HG02623 (cell line): ENCODE data around the gene PPP6R1.

Source experiments
- ATAC-seq: cut with Tn5 transposase; IDR thresholded peaks from one replicate; pipeline ENCODE4 v1.9.1; 2021; ENCODE audit warnings: moderate library complexity; ENCODE audit not compliant: unreplicated experiment

Gene PPP6R1

DNA sequence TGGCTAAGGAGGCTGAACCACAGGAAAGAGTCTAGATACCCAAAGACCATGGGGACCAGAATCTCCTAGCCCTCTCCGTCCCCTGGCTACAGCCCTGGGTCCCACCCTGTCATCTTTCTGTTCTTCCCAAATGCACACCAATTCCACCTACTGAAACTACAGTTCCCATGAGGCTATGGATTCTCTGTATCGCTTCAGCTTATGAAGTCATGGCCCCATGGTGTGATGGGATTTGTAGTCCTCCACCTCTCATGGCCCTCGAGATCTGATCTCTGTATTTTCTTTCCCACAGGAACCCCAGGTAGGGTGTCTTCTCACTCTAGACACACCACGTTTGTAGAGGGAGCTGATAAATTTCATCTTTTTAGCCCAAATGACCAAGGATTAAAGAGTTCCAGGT lies 61.3 kb downstream of the PPP6R1 start:
- ATAC-seq, result no peak

DNA sequence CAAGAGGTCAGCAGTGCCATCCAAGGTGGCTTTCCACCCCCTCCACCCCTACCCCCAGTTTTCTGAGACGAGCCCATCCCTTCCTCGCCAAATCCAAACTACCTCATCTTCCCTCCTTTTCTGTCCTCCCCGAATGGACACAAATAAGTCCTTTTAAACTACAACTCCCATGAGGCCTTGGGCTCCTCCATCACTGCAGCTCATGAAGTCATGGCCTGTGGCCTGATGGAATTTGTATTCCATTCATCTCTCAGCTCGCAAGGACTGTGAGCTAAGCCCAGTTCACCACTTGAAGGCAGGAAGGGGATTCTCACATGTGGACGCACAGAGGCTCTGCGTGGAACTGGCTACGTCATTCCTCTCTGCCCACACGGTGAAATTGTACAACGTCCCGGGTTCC lies 62.0 kb downstream of the PPP6R1 start:
- no peak for ATAC-seq

DNA sequence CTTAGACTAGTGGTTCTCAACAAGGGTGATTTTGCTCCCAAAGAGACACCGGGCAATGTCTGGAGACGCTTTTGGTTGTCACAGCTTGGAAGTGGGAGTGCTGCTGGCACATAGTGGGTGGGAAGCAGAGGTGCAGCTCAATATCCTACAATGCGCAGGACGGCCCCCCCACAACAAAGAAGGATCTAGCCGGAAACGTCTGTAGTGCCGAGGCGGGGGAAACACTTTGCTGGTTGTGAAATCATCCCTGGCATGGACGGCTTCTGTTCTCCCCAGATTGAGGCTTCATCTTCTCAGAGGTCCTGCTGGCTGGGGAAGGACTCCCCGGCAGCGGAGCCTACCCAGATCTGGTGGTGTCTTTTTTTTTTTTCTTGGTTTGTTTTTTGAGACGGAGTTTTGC lies 65.3 kb downstream of the PPP6R1 start:
- no peak for ATAC-seq

DNA sequence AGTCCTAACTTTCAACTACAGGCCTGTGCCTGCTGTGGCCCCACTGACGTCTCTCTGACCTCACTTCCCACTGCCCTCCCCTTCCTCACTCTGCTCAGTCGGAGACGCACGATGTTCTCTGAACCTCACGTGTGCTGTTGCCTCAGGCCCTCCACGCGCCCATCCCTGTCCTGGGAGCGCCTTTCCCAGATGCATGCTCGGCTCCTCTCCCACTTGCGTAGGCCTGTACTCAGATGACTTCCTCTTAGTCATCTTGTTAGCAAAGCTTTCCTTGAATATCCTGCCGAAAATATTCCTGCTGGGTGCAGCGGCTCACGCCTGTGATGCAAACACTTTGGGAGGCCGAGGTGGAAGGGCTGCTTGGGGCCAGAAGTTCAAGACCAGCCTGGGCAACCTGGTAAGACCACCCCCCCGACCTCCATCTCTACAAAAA lies 69.4 kb downstream of the PPP6R1 start:
- no peak for ATAC-seq

DNA sequence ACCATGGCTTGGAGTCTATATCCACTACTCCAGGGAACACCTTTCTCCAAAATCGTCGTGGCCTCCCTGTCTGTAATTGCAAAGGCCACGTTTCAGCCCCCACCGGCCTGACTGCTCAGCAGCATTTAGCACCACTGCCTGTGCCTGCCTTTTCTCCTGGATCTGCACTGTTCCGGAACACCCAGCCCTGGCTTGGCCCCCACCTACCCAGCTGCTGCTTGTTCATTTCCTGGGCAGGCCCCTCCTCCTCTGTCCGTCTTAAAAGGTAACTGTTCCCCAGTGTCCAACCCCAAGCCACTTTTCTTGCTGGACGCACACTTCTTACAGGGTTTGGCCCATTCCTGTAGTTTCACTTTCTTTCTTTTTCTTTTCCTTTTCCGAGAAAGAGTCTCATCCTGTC lies 70.2 kb downstream of the PPP6R1 start:
- ATAC-seq, result no peak

DNA sequence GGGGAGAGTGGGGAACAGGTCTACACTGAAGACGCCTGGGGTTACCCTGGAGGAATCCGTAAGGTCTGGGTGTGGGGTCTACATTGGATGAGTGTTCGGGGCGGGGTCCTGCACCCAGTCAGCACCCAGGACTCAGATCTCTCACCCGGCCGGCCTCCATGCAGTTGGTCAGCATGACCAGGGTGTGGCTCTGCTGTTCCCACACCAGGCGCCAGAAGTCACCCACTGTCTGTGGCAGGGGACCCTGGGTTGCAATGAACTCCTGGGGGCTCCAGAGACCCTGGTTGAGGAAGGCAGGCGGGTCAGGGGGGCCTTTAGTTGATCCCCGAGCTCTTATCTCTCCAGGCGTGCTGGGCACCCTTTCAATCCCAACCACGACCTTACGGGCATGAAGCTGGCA lies 72.7 kb downstream of the PPP6R1 start:
- no peak for ATAC-seq

DNA sequence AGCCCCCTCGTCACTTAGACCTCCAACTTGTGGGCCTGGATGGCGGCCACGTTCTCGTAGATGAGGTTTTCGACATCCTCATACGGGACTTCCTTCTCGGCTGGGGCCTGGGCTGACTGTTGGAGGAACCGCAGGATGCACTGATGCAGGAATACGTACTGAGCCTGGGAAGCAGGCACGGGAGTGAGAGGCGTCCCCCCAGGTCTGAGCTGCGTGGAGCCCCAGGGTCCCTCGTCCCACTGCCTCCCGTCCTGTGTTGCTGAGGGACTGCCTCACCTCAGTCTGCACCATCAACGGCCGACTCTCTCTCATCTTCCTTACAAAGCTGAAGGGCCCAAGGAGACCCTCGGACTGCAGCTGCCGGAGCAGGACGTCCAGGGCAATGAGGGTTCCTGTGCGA lies 77.1 kb downstream of the PPP6R1 start:
- ATAC-seq, result no peak
